K562 (cell line): ENCODE data around the gene LNPEP. TPM values are rescaled to one million over a fixed set of nuclear protein-coding genes. Genes with fewer than 3 reads are reported as not detected.

Experiments used
- CBX1 ChIP-seq: sonication (generic); IDR thresholded peaks from 2 replicates; pipeline ENCODE4 v1.6.1; 2016; ENCODE audit warnings: antibody characterized with exemption, low read depth, mild to moderate bottlenecking
- COPS2 ChIP-seq: fragments of 450-650 bp; conservative IDR thresholded peaks from 2 replicates; pipeline ENCODE4 v1.6.1; 2016; ENCODE audit warnings: mild to moderate bottlenecking, moderate library complexity
- CREB1 ChIP-seq, 2 experiments: sonication (generic) in 1 of 2; formaldehyde crosslinking in 1 of 2; IDR thresholded peaks; 2 replicates each; pipeline versions ENCODE4 v1.6.1 to v1.8.0; 2012 to 2022; ENCODE audit warnings: inconsistent platforms in 1 of 2, mild to moderate bottlenecking in 1 of 2, missing genetic modification reagents in 1 of 2, moderate library complexity in 1 of 2
- CSDE1 ChIP-seq, 2 experiments: fragments of 450-650 bp; IDR thresholded peaks; 2 replicates each; pipeline ENCODE4 v1.6.1; 2016; ENCODE audit warnings: mild to moderate bottlenecking in 1 of 2
- JUND ChIP-seq, 2 experiments: IDR thresholded peaks; 2 replicates in 1 of 2; 3 replicates in 1 of 2; pipeline ENCODE4 v1.6.1; 2011; ENCODE audit warnings: borderline replicate concordance in 2 of 2, low read depth in 2 of 2, low read length in 2 of 2, improper control_type of control experiment in 1 of 2, missing biosample characterization in 1 of 2, missing genetic modification characterization in 1 of 2, missing genetic modification reagents in 1 of 2
- SMAD2 ChIP-seq: fragments of 150-350 bp; IDR thresholded peaks from 2 replicates; pipeline ENCODE4 v1.6.1; 2014; ENCODE audit warnings: low read depth, mild to moderate bottlenecking, low read length
- TCFL5 ChIP-seq: fragments of 250-450 bp; sonication (Bioruptor Pico); conservative IDR thresholded peaks from 2 replicates; pipeline ENCODE4 v1.6.1; 2021; ENCODE audit warnings: mild to moderate bottlenecking, moderate library complexity, matching md5 sums
- ZBTB2 ChIP-seq: fragments of 450-650 bp; IDR thresholded peaks from 2 replicates; pipeline ENCODE4 v1.6.1; 2016; ENCODE audit warnings: antibody characterized with exemption
- ZBTB33 ChIP-seq: sonication (generic); formaldehyde crosslinking; IDR thresholded peaks from 2 replicates; pipeline ENCODE4 v1.8.1; 2023; ENCODE audit warnings: mild to moderate bottlenecking, missing genetic modification reagents
- ZBTB7A ChIP-seq: IDR thresholded peaks from 2 replicates; pipeline ENCODE4 v1.6.1; 2011; ENCODE audit warnings: low read depth, mild to moderate bottlenecking, low read length, moderate library complexity, borderline replicate concordance; ENCODE audit not compliant: control insufficient read depth
- ZNF561 ChIP-seq: fragments of 450-650 bp; formaldehyde crosslinking; conservative IDR thresholded peaks from 2 replicates; pipeline ENCODE4 v1.4.0; 2020; ENCODE audit warnings: mild to moderate bottlenecking, moderate library complexity
- polyA plus RNA-seq, 8 experiments: library from polyadenylated mRNA; depleted of rRNA in 4 of 8; stranded (reverse) in 5 of 8; unstranded in 3 of 8; fragments of >200 nt; fragmentation: Nextera tagmentation in 2 of 8; fragmentation: Illumina TruSeq in 1 of 8; extraction: Ambion mirVana in 2 of 8; extraction: Trizol in 1 of 8; gene quantifications; 2 replicates each; pipeline versions ENCODE4 v1.2.1 to v1.2.3, GENCODE V29; 2011 to 2014; ENCODE audit warnings: inconsistent platforms in 1 of 8, missing spikeins in 1 of 8
- total RNA-seq, 7 experiments: library from RNA; depleted of rRNA in 6 of 7; stranded (reverse); fragments of >200 nt in 6 of 7; fragmentation: Illumina TruSeq in 2 of 7; extraction: Trizol in 2 of 7; gene quantifications; 2 replicates each; pipeline versions ENCODE4 v1.2.1 to v1.2.3, GENCODE V29; 2011 to 2021; ENCODE audit warnings: low replicate concordance in 1 of 7
- TF ChIP-seq, protein P1 (sequence below): fragments of 450-650 bp; IDR thresholded peaks from 2 replicates; pipeline ENCODE4 v1.6.1; 2016; ENCODE audit warnings: missing biosample characterization, missing genetic modification characterization
- TF ChIP-seq, protein P2 (sequence below): fragments of 250-450 bp; sonication (Bioruptor Pico); IDR thresholded peaks from 2 replicates; pipeline ENCODE4 v1.8.0; 2021; ENCODE audit warnings: mild to moderate bottlenecking, moderate library complexity

Gene LNPEP
- total and polyA plus RNA-seq, 9 of the 15 experiments (the other 6 are each of a cell fraction or from before 2014, with no cell fraction given) = 2.6 to 27.9 (median 11.2) TPM

GRCh38 chr5:96901384-96901783, 34.5 kb upstream of the LNPEP start (continued):
- no peak for TF ChIP-seq JUND (IDR thresholded peaks at IDR 0.05; ENCODE audit: borderline replicate concordance, low read depth, low read length)
- TF ChIP-seq JUND (tag; IDR thresholded peaks at IDR 0.05; ENCODE audit: borderline replicate concordance, low read depth, low read length) = no peak
- no peak for TF ChIP-seq ZBTB2
- TF ChIP-seq ZNF561 = no peak
- no peak for TF ChIP-seq CBX1
- TF ChIP-seq, protein P1, sequence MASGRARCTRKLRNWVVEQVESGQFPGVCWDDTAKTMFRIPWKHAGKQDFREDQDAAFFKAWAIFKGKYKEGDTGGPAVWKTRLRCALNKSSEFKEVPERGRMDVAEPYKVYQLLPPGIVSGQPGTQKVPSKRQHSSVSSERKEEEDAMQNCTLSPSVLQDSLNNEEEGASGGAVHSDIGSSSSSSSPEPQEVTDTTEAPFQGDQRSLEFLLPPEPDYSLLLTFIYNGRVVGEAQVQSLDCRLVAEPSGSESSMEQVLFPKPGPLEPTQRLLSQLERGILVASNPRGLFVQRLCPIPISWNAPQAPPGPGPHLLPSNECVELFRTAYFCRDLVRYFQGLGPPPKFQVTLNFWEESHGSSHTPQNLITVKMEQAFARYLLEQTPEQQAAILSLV = no peak
- TF ChIP-seq CSDE1 (IDR thresholded peaks at IDR 0.05) = no peak
- TF ChIP-seq ZBTB7A = 0 out of 2 replicates have a peak, but pooled peaks have one; percentile 39
- TF ChIP-seq SMAD2 = no peak
- TF ChIP-seq ZBTB33 (CRISPR knock-in tag) = peak; percentile 79
- no peak for TF ChIP-seq TCFL5 (CRISPR knock-in tag)
- TF ChIP-seq CREB1 (IDR thresholded peaks at IDR 0.05) = no peak
- TF ChIP-seq CREB1 (CRISPR knock-in tag; IDR thresholded peaks at IDR 0.05) = no peak
- no peak for TF ChIP-seq COPS2
- TF ChIP-seq, protein P2, sequence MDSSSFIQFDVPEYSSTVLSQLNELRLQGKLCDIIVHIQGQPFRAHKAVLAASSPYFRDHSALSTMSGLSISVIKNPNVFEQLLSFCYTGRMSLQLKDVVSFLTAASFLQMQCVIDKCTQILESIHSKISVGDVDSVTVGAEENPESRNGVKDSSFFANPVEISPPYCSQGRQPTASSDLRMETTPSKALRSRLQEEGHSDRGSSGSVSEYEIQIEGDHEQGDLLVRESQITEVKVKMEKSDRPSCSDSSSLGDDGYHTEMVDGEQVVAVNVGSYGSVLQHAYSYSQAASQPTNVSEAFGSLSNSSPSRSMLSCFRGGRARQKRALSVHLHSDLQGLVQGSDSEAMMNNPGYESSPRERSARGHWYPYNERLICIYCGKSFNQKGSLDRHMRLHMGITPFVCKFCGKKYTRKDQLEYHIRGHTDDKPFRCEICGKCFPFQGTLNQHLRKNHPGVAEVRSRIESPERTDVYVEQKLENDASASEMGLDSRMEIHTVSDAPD (CRISPR knock-in tag) = no peak
